AG10803 (cell line): Measurements from ENCODE around the gene CDYL.

Experiments used
- DNase-seq: peaks from one replicate; pipeline ENCODE4 v3.0.0; 2010; ENCODE audit warnings: low read depth
- H3K4me3 ChIP-seq: 2 replicates; pipeline ENCODE4 v1.5.1; 2011; ENCODE audit warnings: mild to moderate bottlenecking, low read length, control low read depth
- TF ChIP-seq, protein P1 (sequence below): conservative IDR thresholded peaks from 2 replicates; pipeline ENCODE4 v1.5.1; 2011; ENCODE audit warnings: mild to moderate bottlenecking, low read length, control low read depth, inconsistent platforms

The CDYL gene, protein sequence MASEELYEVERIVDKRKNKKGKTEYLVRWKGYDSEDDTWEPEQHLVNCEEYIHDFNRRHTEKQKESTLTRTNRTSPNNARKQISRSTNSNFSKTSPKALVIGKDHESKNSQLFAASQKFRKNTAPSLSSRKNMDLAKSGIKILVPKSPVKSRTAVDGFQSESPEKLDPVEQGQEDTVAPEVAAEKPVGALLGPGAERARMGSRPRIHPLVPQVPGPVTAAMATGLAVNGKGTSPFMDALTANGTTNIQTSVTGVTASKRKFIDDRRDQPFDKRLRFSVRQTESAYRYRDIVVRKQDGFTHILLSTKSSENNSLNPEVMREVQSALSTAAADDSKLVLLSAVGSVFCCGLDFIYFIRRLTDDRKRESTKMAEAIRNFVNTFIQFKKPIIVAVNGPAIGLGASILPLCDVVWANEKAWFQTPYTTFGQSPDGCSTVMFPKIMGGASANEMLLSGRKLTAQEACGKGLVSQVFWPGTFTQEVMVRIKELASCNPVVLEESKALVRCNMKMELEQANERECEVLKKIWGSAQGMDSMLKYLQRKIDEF

DNA sequence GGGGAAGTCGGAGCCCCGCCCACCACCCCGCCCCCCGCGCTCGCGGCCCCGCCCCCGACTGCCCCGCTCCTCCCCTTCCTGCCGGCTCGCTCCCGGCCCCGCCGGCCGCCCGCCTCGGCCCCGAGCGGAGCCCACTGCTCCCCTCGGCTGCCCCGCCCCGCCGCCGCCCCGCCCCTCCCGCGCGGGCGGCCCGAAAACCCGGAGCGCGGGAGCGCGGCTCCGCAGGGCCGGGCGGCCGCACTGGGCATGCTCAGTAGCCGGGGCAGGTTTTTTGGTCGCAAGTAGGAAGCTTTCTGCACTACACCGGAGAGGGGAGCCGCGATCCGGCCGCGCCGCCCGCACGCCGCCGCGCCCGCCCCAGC is at the start of gene CDYL:
CDYL (plus strand) TSS at position 274 of the 362 bp plus-strand sequence. CDS start 380 bp downstream, outside the sequence.
- DNase-seq = peak; percentile 88
- H3K4me3 ChIP-seq = peak within 1 kb of the TSS; percentile 78
- TF ChIP-seq, protein P1, sequence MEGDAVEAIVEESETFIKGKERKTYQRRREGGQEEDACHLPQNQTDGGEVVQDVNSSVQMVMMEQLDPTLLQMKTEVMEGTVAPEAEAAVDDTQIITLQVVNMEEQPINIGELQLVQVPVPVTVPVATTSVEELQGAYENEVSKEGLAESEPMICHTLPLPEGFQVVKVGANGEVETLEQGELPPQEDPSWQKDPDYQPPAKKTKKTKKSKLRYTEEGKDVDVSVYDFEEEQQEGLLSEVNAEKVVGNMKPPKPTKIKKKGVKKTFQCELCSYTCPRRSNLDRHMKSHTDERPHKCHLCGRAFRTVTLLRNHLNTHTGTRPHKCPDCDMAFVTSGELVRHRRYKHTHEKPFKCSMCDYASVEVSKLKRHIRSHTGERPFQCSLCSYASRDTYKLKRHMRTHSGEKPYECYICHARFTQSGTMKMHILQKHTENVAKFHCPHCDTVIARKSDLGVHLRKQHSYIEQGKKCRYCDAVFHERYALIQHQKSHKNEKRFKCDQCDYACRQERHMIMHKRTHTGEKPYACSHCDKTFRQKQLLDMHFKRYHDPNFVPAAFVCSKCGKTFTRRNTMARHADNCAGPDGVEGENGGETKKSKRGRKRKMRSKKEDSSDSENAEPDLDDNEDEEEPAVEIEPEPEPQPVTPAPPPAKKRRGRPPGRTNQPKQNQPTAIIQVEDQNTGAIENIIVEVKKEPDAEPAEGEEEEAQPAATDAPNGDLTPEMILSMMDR = no peak

DNA sequence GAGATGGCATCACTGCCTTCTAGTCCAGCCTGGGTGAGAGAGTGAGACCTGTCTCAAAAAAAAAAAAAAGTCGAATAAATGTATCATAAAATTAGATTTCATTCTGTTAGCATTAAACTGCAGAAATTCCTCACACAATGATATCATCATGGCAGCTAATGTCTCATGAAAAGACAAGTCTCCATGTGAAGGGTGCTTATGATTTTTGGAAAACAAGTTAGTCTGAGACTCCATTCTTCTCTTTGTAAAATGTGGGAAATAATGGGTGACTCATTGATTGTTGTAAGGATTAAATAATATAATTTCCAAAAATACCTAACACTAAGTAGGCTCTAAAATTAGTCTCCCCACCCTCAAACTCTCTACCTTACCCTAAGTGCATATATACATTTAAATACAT is 49.6 kb upstream of the CDYL start:
- DNase-seq = no peak
- TF ChIP-seq, protein P1 = no peak
- no peak overlapping the region for H3K4me3 ChIP-seq

DNA sequence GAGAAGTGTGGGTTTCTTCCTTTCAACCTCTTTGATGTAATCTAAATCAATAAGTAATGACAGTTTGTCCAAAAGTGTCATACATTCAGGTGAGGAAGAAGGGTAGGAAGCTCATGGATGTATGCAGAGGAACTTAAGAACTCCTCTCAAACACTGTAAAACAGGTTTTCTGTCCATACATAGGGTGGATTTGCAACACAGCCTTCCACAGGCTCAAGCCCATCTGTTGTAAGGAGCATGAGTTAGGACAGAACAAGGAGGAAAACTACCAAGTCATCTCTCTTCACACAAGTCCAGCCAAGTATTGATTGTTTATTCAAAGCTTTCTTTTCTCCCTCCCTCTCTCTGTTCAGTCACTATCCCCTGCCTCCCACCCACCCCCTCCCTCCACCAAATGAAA is 49.0 kb upstream of the CDYL start:
- no peak overlapping the region for H3K4me3 ChIP-seq
- TF ChIP-seq, protein P1 = no peak
- no peak for DNase-seq

DNA sequence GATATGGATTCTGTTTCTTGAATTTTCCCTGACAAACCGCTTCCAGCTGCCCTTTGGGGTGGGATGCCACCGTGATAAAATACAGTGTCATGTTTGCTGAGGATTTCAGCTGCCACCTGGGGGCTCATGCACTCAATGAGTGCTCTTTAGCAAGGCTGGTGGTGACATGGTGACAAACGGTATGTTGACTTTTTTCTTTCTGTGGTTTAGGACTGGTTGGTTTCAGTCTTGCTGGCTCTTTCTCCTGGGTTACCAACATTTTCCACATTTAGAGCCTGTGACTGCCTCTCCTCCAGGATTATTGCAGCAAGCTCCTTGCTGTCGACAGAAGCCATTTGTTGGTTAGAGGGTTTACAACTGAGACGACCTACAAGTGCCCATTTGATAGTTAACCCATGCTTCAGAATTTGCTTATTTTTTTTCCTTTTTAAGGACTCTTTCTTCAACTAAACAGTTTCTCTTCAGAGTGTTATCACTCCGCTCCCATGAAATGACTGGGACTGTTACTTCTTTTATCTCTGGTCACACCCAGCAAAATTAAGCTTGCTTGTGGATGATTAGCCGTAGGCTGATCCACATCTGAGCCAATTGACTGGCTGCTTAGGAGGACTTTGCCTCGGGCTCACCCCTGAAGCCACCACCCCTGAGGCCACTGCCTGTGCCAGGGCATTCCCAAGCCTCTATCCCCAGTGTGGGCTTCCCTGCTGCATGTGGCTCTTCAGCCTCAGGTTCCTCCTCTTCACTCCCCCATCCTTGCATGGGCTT is 48.4 kb upstream of the CDYL start:
- H3K4me3 ChIP-seq = no peak overlapping the region
- DNase-seq = peak; percentile 54

DNA sequence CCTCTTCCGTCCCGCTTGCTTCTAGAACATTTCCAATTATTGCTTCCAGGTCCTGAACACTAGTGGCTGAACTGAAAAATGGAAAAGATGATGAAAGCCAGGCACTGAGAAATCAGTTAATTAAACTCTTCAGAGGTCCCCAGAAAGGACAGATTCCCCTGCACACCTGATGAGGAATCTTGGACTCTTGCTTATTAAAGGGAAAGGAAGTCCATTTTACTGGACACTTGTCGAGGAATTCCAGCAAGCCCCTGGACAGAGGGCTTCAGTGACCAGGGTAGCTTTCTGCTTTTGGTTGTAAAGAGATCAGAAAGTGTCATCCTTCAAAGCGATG is 47.8 kb upstream of the CDYL start:
- DNase-seq = no peak
- no peak overlapping the region for H3K4me3 ChIP-seq
- TF ChIP-seq, protein P1 = no peak

More for the DNA sequence above, 48.4 kb upstream of the CDYL start:
- TF ChIP-seq, protein P1 = 0 out of 2 replicates have a peak, but pooled peaks have one; percentile 10

DNA sequence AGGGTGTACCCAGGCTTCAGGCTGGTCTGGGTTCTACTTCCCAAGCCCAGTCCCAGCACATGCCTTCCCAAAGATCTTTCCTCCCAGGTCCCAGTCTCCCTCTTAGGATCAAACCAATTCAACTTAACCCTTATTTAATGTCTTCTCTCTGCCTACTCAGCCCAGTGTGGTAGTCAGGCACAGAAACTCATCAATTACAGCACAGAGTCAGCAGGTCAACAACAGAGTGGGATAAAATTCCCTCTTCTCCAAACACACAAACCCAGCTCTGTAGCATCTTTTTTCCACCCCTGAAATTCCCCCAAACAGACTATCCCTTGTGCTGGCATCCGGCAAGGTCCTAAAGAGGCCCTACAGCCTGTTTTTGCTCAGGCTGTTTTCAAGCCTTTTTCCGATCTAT is 47.3 kb upstream of the CDYL start:
- H3K4me3 ChIP-seq = no peak overlapping the region
- TF ChIP-seq, protein P1 = no peak
- DNase-seq = no peak

DNA sequence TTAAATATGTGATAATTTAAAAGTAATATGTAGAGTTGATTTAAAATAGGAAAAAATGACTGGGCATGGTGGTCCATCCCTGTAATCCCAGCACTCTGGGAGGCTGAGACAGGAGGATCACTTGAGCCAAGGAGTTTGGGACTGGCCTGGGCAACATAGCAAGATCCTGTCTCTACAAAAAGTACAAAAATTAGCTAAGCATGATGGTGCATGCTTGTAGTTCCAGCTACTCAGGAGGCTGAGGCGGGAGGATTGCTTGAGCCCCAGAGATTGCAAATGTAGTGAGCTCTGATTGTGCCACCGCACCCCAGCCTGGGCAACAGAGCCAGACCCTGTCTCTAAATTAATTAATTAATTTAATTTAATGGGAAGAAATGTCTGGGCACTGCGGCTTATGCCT is 44.2 kb upstream of the CDYL start:
- DNase-seq = no peak
- no peak overlapping the region for H3K4me3 ChIP-seq
- TF ChIP-seq, protein P1 = no peak
